GM12891 (cell line): ENCODE data around the gene SEMA6A.

ENCODE experiments used
- POLR2A ChIP-seq: IDR thresholded peaks from 2 replicates; pipeline ENCODE4 v1.6.1; 2011; ENCODE audit warnings: low read depth, low read length, control low read depth
- POLR2AphosphoS5 ChIP-seq: IDR thresholded peaks from 2 replicates; pipeline ENCODE4 v1.6.1; 2011; ENCODE audit warnings: low read depth, low read length, control low read depth

GRCh38 chr5:116571568-116572349 is 2.9 kb downstream of the SEMA6A start:
- TF ChIP-seq POLR2AphosphoS5 (no peak), POLR2A (no peak)
